Right atrium auricular region (tissue), 2 donors: ENCODE measurements around the gene DRD3. TPM values are rescaled to one million over a fixed set of nuclear protein-coding genes. Genes with fewer than 3 reads are reported as not detected.

Experiments used
- DNase-seq: peaks from one replicate; pipeline ENCODE4 v3.0.0-alpha.2; 2019; ENCODE audit warnings: low spot score
- H3K27ac ChIP-seq, 2 donors: fragments of 200-600 bp; sonication (generic); 1 replicate in 1 of 2; 2 replicates in 1 of 2; pipeline ENCODE4 v1.5.1; 2016 to 2019
- H3K27me3 ChIP-seq, 2 donors: fragments of 200-600 bp; sonication (generic); one replicate each; pipeline versions ENCODE4 v1.5.1 to v1.6.0; 2017 to 2019
- H3K36me3 ChIP-seq: fragments of 200-600 bp; sonication (generic); one replicate; pipeline ENCODE4 v1.5.1; 2016
- H3K4me1 ChIP-seq, 2 donors: fragments of 200-600 bp; sonication (generic); one replicate each; pipeline versions ENCODE4 v1.5.1 to v1.6.0; 2017 to 2019
- H3K4me3 ChIP-seq, 2 donors: fragments of 200-600 bp; sonication (generic); 1 replicate in 1 of 2; 2 replicates in 1 of 2; pipeline ENCODE4 v1.5.1; 2017 to 2019; ENCODE audit warnings: mild to moderate bottlenecking in 1 of 2, moderate library complexity in 1 of 2
- H3K9me3 ChIP-seq, 2 donors: fragments of 200-600 bp; sonication (generic); one replicate each; pipeline ENCODE4 v1.5.1; 2019
- CTCF ChIP-seq, 2 donors: fragments of 200-600 bp; sonication (generic); IDR thresholded peaks; one replicate each; pipeline ENCODE4 v1.5.1; 2019; ENCODE audit warnings: antibody characterized with exemption in 2 of 2
- total RNA-seq, 2 donors: library from RNA; depleted of rRNA; stranded (reverse); fragments of >200 nt; gene quantifications; one replicate each; pipeline ENCODE4 v1.1.0, GENCODE V29; 2016

DRD3 gene
- not detected for total RNA-seq

DNA sequence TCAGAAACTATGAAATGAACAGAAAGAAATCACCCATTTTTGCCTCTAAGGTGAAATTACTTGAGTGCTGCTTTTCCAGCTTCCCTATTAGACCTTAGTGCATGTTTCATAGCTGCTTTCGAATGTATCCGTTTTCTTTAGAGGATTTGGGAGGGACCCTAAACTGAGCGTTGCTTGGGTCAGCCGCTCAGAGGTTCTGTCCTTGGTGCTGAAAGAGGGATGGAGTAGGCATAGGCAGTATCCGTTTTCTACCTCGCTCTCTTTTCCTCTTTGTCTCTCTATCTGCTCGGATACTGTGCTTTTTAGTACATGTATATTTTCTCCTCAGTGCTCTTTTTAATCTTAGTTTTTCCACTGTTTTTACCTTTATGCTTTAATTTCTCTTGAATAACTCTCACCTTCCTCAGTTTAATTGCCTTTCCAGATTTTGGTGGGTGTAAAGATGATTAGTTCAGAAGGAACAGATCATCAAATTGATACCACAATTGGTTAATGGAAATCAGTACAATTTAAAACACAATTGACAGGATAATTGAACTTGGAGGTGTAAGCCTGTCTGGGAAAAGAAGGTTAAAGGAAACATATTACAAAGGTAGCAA, at the start of gene DRD3:
Gene DRD3 (minus strand): TSS at position 283 of the 599 bp plus-strand sequence. CDS start 7,060 bp downstream, outside the sequence.
- Histone ChIP-seq H3K27me3 (no peaks in the 10 kb centered on the region), H3K4me1 (no peaks in the 10 kb centered on the region), H3K27ac (no peak within 1 kb of the TSS), H3K4me3 (no peak within 1 kb of the TSS), H3K9me3 (no peaks in the 10 kb centered on the region), H3K36me3 (no peaks in the 10 kb centered on the region)
- DNase-seq = no peak
- no peak for TF ChIP-seq CTCF (IDR thresholded peaks at IDR 0.05)

- DNase-seq = no peak
- H3K36me3 ChIP-seq = no peaks in the 10 kb centered on the region
- no peak overlapping the region for H3K4me3 ChIP-seq
- H3K4me1 ChIP-seq = no peaks in the 10 kb centered on the region
- H3K9me3 ChIP-seq = peaks cover 0 to 12% of the 10 kb centered on the region in 2 donors
- H3K27me3 ChIP-seq = no peaks in the 10 kb centered on the region
- no peak for TF ChIP-seq CTCF (IDR thresholded peaks at IDR 0.05)
- H3K27ac ChIP-seq = no peak overlapping the region
Observed at GRCh38 chr3:114227076-114227475, 48.2 kb upstream of the DRD3 start.

GRCh38 chr3:114226313-114226712, 47.5 kb upstream of the DRD3 start:
- Histone ChIP-seq H3K27me3 (no peaks in the 10 kb centered on the region), H3K4me1 (no peaks in the 10 kb centered on the region), H3K27ac (no peak overlapping the region), H3K36me3 (no peaks in the 10 kb centered on the region), H3K4me3 (no peak overlapping the region), H3K9me3 (peaks cover 0 to 12% of the 10 kb centered on the region in 2 donors)
- DNase-seq = no peak
- no peak for TF ChIP-seq CTCF (IDR thresholded peaks at IDR 0.05)

GRCh38 chr3:114223143-114223542, 44.3 kb upstream of the DRD3 start:
- Histone ChIP-seq H3K36me3 (no peaks in the 10 kb centered on the region), H3K4me1 (no peaks in the 10 kb centered on the region), H3K4me3 (no peak overlapping the region), H3K27me3 (no peaks in the 10 kb centered on the region), H3K27ac (no peak overlapping the region), H3K9me3 (peaks cover 0 to 12% of the 10 kb centered on the region in 2 donors)
- DNase-seq = no peak
- no peak for TF ChIP-seq CTCF (IDR thresholded peaks at IDR 0.05)

DNA sequence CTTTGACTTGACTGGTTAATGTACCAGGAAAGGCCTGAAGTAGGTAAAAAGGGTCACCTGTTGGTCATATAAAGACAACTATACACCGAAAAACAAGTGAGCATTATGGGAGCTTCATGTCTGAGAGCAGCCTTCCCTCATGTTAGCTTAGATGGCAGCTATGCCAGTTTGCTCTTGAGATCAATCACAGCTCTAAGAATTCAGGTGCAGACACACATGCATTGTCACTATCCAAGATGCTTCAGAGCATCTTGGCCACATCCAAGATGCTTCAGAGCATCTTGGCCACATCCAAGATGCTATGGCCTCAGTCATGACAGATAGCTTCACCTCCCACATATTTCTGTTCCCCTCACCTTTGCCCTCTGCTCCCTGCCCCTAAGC, 43.0 kb upstream of the DRD3 start:
- no peak overlapping the region for H3K27ac ChIP-seq
- no peaks in the 10 kb centered on the region for H3K36me3 ChIP-seq
- no peaks in the 10 kb centered on the region for H3K4me1 ChIP-seq
- DNase-seq = no peak
- no peaks in the 10 kb centered on the region for H3K27me3 ChIP-seq
- H3K4me3 ChIP-seq = no peak overlapping the region
- no peak for TF ChIP-seq CTCF (IDR thresholded peaks at IDR 0.05)
- H3K9me3 ChIP-seq = peaks cover 0 to 12% of the 10 kb centered on the region in 2 donors
